NCI-H1417 treated with DMSO at 0.1 percent for 48 hours (cell line): Measurements from ENCODE around the gene NFKBIA.
"Not testable (repeated sequence)": the region's sequence is repeated elsewhere in the genome, so short reads cannot be mapped to it uniquely, and the experiment has no call there.

Source experiments
- DNase-seq: peaks from one replicate; lab custom pipeline; 2025; lab: John Stamatoyannopoulos, UW

The NFKBIA gene

GRCh38 chr14:35368583-35369392 is 35.8 kb downstream of the NFKBIA start:
- no peak for DNase-seq

GRCh38 chr14:35368139-35368460 is 36.4 kb downstream of the NFKBIA start:
- no peak for DNase-seq

GRCh38 chr14:35367056-35367372 is 37.5 kb downstream of the NFKBIA start:
- DNase-seq = no peak

- no peak for DNase-seq
Observed at GRCh38 chr14:35366521-35366976, 38.0 kb downstream of the NFKBIA start.

- DNase-seq = no peak
Observed at GRCh38 chr14:35366056-35366451, 38.5 kb downstream of the NFKBIA start.

- DNase-seq = no peak
Observed at GRCh38 chr14:35365130-35366055, 39.2 kb downstream of the NFKBIA start.

GRCh38 chr14:35362911-35363374 is 41.6 kb downstream of the NFKBIA start:
- no peak for DNase-seq

GRCh38 chr14:35362450-35362849 is 42.1 kb downstream of the NFKBIA start:
- no peak for DNase-seq

- no peak for DNase-seq
Observed at GRCh38 chr14:35361141-35361480, 43.4 kb downstream of the NFKBIA start.

- DNase-seq = not testable (repeated sequence)
Observed at GRCh38 chr14:35359655-35360054, 44.9 kb downstream of the NFKBIA start.

- DNase-seq = no peak
Observed at GRCh38 chr14:35355981-35356841, 48.3 kb downstream of the NFKBIA start.

GRCh38 chr14:35355235-35355634 is 49.3 kb downstream of the NFKBIA start:
- not testable (repeated sequence) for DNase-seq

- no peak for DNase-seq
Observed at GRCh38 chr14:35353409-35354172, 51.0 kb downstream of the NFKBIA start.

GRCh38 chr14:35352274-35353233 is 52.0 kb downstream of the NFKBIA start:
- no peak for DNase-seq

- DNase-seq = no peak
Observed at GRCh38 chr14:35351897-35352273, 52.7 kb downstream of the NFKBIA start.
